Muscle layer of duodenum (tissue), 2 donors: ENCODE data around the gene TIAL1.

Experiments used
- H3K27ac ChIP-seq: one replicate; pipeline ENCODE4 v1.7.0; 2013; ENCODE audit warnings: mild to moderate bottlenecking, low read length
- H3K27me3 ChIP-seq: one replicate; pipeline ENCODE4 v1.7.0; 2013; ENCODE audit warnings: low read depth, mild to moderate bottlenecking, control low read depth, low read length
- H3K36me3 ChIP-seq, 2 donors: one replicate each; pipeline ENCODE4 v1.7.0; 2013; ENCODE audit warnings: low read length in 2 of 2, control low read depth in 1 of 2, mild to moderate bottlenecking in 1 of 2; ENCODE audit not compliant: insufficient read depth in 2 of 2, control insufficient read depth in 1 of 2
- H3K4me1 ChIP-seq, 2 donors: one replicate each; pipeline ENCODE4 v1.7.0; 2013; ENCODE audit warnings: low read length in 2 of 2, mild to moderate bottlenecking in 2 of 2, control low read depth in 1 of 2, moderate library complexity in 1 of 2; ENCODE audit not compliant: insufficient read depth in 2 of 2, control insufficient read depth in 1 of 2
- H3K4me3 ChIP-seq, 2 donors: one replicate each; pipeline ENCODE4 v1.7.0; 2013; ENCODE audit warnings: low read length in 2 of 2, low read depth in 1 of 2, mild to moderate bottlenecking in 1 of 2
- H3K9me3 ChIP-seq, 2 donors: one replicate each; pipeline ENCODE4 v1.7.0; 2013; ENCODE audit warnings: low read length in 2 of 2, control low read depth in 1 of 2, mild to moderate bottlenecking in 1 of 2; ENCODE audit not compliant: control insufficient read depth in 1 of 2
- donor health status: healthy.

Gene TIAL1

DNA sequence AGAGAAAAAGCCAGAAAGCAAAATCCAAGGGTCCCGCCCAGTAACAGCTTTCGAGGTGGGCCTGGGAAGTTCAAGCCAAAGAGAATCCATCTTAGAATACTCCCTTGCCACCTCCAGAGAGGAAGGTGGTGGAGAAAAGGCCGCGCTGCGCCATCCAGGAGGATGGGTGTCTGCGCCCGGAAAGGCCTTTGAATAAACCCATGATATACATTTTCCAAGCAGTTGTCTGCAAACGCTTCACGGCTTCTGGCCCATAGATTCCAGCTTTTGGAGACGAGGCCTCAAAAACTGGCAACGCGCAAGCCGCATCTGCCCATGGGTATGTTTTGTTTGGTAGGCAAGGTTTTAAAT, 72.1 kb downstream of the TIAL1 start:
- H3K4me3 ChIP-seq, result no peak overlapping the region
- H3K4me1 ChIP-seq, result peaks cover 0 to 22% of the 10 kb centered on the region in 2 donors
- H3K27ac ChIP-seq, result no peak overlapping the region
- H3K36me3 ChIP-seq, result peaks cover 0 to 18% of the 10 kb centered on the region in 2 donors
- no peaks in the 10 kb centered on the region for H3K27me3 ChIP-seq
- H3K9me3 ChIP-seq, result no peaks in the 10 kb centered on the region

DNA sequence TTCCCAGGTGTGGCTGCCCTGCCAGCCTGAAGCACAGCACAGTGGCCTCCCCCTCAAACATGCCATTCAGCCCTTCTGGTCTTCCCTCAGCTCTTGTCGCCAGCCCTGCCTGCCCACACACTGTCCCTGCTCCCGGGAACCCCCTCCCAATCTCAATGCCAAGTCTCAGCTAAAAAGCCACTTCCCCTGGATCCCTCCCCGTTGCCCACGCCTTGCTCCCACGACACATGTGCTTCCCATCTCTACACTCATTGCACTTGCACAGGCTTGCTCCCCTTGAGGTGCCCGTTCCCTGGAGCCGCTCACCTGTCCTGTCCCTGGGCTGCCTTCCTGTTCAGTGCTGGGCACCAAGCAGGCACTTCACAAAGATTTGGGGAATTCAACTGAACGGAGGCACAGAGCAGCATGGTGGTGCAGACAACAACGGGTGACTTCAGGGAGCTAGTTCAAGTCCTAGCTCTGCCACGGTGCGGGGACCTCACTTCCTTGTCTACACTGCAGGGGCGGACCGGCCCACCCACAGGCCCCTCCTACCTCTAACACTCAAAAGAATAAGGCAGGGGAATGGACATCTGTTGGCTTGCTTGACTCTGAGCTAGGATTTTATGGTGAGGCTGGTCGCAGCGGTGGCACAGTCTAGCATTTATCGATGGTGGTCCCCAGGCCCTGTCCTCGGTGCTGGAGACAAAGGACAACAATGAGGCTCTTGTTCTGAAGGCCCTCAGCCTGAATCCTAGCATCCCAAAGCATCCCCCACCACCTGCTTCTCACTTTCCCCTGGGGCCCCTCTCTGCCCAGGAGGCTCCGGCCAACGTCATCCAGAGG, 72.7 kb downstream of the TIAL1 start:
- Histone ChIP-seq H3K27ac (no peak overlapping the region), H3K4me3 (no peak overlapping the region), H3K9me3 (no peaks in the 10 kb centered on the region), H3K4me1 (peaks cover 0 to 22% of the 10 kb centered on the region in 2 donors), H3K27me3 (no peaks in the 10 kb centered on the region), H3K36me3 (peaks cover 0 to 18% of the 10 kb centered on the region in 2 donors)
